B cell (primary cell): ENCODE results near the gene TAOK2. TPM values are rescaled to one million over a fixed set of nuclear protein-coding genes. Genes with fewer than 3 reads are reported as not detected.

Experiments used
- ATAC-seq: fragments of 200-7000 bp; cut with Tn5 transposase; one replicate; pipeline ENCODE4 v1.10.0; 2021; ENCODE audit warnings: low read depth, mild to moderate bottlenecking, moderate number of reproducible peaks, moderate library complexity
- CTCF ChIA-PET: fragments of 350-600 bp; sonication (Branson Sonifier 250); formaldehyde crosslinking; loops from one replicate; lab custom pipeline; 2021; ENCODE audit warnings: antibody characterized with exemption, inconsistent platforms; lab: Charles Lee
- POLR2A ChIA-PET: fragments of 350-600 bp; sonication (Branson Sonifier 250); formaldehyde crosslinking; loops from one replicate; lab custom pipeline; 2021; ENCODE audit warnings: antibody characterized with exemption; lab: Charles Lee
- DNase-seq: peaks from one replicate; pipeline ENCODE4 v3.0.0; 2013
- H2AFZ ChIP-seq: 2 replicates; pipeline ENCODE4 v1.6.1; 2012; ENCODE audit warnings: mild to moderate bottlenecking, low read depth, low read length; ENCODE audit not compliant: insufficient read depth, poor library complexity, severe bottlenecking
- H3K27ac ChIP-seq, 2 donors: 1 replicate in 1 of 2; 2 replicates in 1 of 2; pipeline ENCODE4 v1.5.1; 2012 to 2013; ENCODE audit warnings: low read length in 2 of 2, mild to moderate bottlenecking in 2 of 2, moderate library complexity in 1 of 2
- H3K27me3 ChIP-seq, 4 experiments: fragments of 200-600 bp in 1 of 4; sonication (generic) in 1 of 4; replicated peaks in 1 of 4; 1 replicate in 2 of 4; 2 replicates in 2 of 4; pipeline versions ENCODE4 v1.6.1 to v1.7.0; 2013 to 2016; ENCODE audit warnings: low read length in 3 of 4, mild to moderate bottlenecking in 2 of 4, mixed read lengths in 1 of 4, moderate library complexity in 1 of 4; ENCODE audit not compliant: insufficient read depth in 4 of 4, control insufficient read depth in 3 of 4; ENCODE audit errors: control extremely low read depth in 1 of 4
- H3K36me3 ChIP-seq, 2 experiments: replicated peaks in 1 of 2; 1 replicate in 1 of 2; 2 replicates in 1 of 2; pipeline versions ENCODE4 v1.6.1 to v1.7.1; 2013; ENCODE audit warnings: low read length in 1 of 2; ENCODE audit not compliant: insufficient read depth in 2 of 2, control insufficient read depth in 1 of 2; ENCODE audit errors: control extremely low read depth in 1 of 2, extremely low read depth in 1 of 2
- H3K4me1 ChIP-seq, 2 donors: fragments of 200-600 bp in 1 of 2; sonication (generic) in 1 of 2; 1 replicate in 1 of 2; 2 replicates in 1 of 2; pipeline versions ENCODE4 v1.5.1 to v1.6.1; 2013 to 2017; ENCODE audit warnings: low read length in 2 of 2; ENCODE audit not compliant: control insufficient read depth in 2 of 2, insufficient read depth in 2 of 2
- H3K4me2 ChIP-seq: replicated peaks from 2 replicates; pipeline ENCODE3; 2012; ENCODE audit warnings: mild to moderate bottlenecking, low read depth, low read length; ENCODE audit not compliant: poor library complexity, severe bottlenecking
- H3K4me3 ChIP-seq, 5 experiments: fragments of 200-600 bp in 1 of 5; sonication (generic) in 1 of 5; 1 replicate in 3 of 5; 2 replicates in 2 of 5; pipeline versions ENCODE4 v1.5.1 to v1.7.0; 2011 to 2016; ENCODE audit warnings: low read length in 4 of 5, mild to moderate bottlenecking in 4 of 5, low read depth in 2 of 5, control low read depth in 1 of 5, moderate library complexity in 1 of 5; ENCODE audit not compliant: insufficient read depth in 1 of 5; ENCODE audit errors: control extremely low read depth in 1 of 5, extremely low read depth in 1 of 5
- H3K79me2 ChIP-seq: fragments of 200-600 bp; sonication (generic); one replicate; pipeline ENCODE4 v1.6.0; 2016; ENCODE audit warnings: low read length; ENCODE audit not compliant: control insufficient read depth, insufficient read depth
- H3K9ac ChIP-seq: fragments of 200-600 bp; sonication (generic); 2 replicates; pipeline ENCODE4 v1.6.1; 2017; ENCODE audit warnings: mild to moderate bottlenecking, low read length, moderate library complexity
- H3K9me3 ChIP-seq, 3 donors: one replicate each; pipeline versions ENCODE4 v1.6.1 to v1.7.1; 2013; ENCODE audit warnings: low read length in 2 of 3; ENCODE audit not compliant: control insufficient read depth in 2 of 3, insufficient read depth in 1 of 3; ENCODE audit errors: control extremely low read depth in 1 of 3
- H4K20me1 ChIP-seq: 2 replicates; pipeline ENCODE4 v1.6.0; 2012; ENCODE audit warnings: mild to moderate bottlenecking, low read length; ENCODE audit not compliant: insufficient read depth, control insufficient read depth, poor library complexity, severe bottlenecking
- H3K27ac Mint-ChIP-seq: one replicate; pipeline ENCODE4 v1.8.0; 2021; ENCODE audit warnings: mixed read lengths
- H3K27me3 Mint-ChIP-seq: one replicate; pipeline ENCODE4 v1.8.0; 2021; ENCODE audit warnings: mixed read lengths
- H3K4me1 Mint-ChIP-seq: one replicate; pipeline ENCODE4 v1.8.0; 2021; ENCODE audit warnings: mixed read lengths
- H3K4me3 Mint-ChIP-seq: one replicate; pipeline ENCODE4 v1.8.0; 2021; ENCODE audit warnings: mixed read lengths
- H3K9me3 Mint-ChIP-seq: one replicate; pipeline ENCODE4 v1.8.0; 2022; ENCODE audit warnings: mixed read lengths; ENCODE audit not compliant: insufficient read depth
- CTCF ChIP-seq: fragments of 200-600 bp; IDR thresholded peaks from one replicate; pipeline ENCODE4 v1.8.0; 2022; ENCODE audit warnings: antibody characterized with exemption, mild to moderate bottlenecking
- EZH2 ChIP-seq: IDR thresholded peaks from 2 replicates; pipeline ENCODE4 v1.6.1; 2012; ENCODE audit warnings: borderline replicate concordance, low read depth, mild to moderate bottlenecking, moderate library complexity, low read length; ENCODE audit not compliant: insufficient read depth, poor library complexity, severe bottlenecking
- WGBS: methylation state at CpG from one replicate; pipeline ENCODE4 v1.1.5; 2013; ENCODE audit warnings: missing lambda C conversion rate; ENCODE audit not compliant: insufficient coverage; 5-methylcytosine and 5-hydroxymethylcytosine counted together
- intact Hi-C: fragments of 100-400 bp; cut with micrococcal nuclease; formaldehyde crosslinking; loops from one replicate; pipeline ENCODE4 v1.10.0; 2022
- polyA plus RNA-seq: library from polyadenylated mRNA; depleted of rRNA; stranded (reverse); fragments of >200 nt; gene quantifications from 2 replicates; pipeline ENCODE4 v1.2.3, GENCODE V29; 2012
- total RNA-seq, 2 donors: library from RNA; stranded (reverse); fragments of 120-200 nt in 1 of 2; gene quantifications; 1 replicate in 1 of 2; 2 replicates in 1 of 2; pipeline versions ENCODE4 v1.2.3 to v1.2.4, GENCODE V29; 2013 to 2022

TAOK2 gene
- total and polyA plus RNA-seq, 2 donors (not counting 1 experiment from before 2014, with no cell fraction given): 30.3 to 50.8 TPM

- under 1% methylated on average over 53 of the region's 53 CpGs for WGBS
- ChIA-PET POLR2A (interaction anchor here (0.5 to 1.2 kb wide), 3 partner anchors 22 to 484 kb away, joined by 4 to 9 read pairs (median 8); partner anchors contain the start of gene TAOK2), CTCF (interaction anchor here (1.0 to 1.4 kb wide), 2 partner anchors 10 to 699 kb away, joined by 3 to 4 read pairs; no protein-coding TSS in a partner anchor)
- no peaks in the 10 kb centered on the region for H3K9me3 Mint-ChIP-seq
- peak within 1 kb of the TSS; percentile 94 for H3K27ac Mint-ChIP-seq
- Histone ChIP-seq H4K20me1 (peaks cover 5% of the 10 kb centered on the region), H3K4me2 (peak within 1 kb of the TSS; percentile 83), H3K36me3 (peaks cover 0 to 38% of the 10 kb centered on the region in 2 experiments), H3K79me2 (peaks cover 13% of the 10 kb centered on the region), H3K4me3 (peak within 1 kb of the TSS; percentile 89 to 100 (median 98)), H3K4me1 (peaks cover 15 to 22% of the 10 kb centered on the region in 2 donors), H2AFZ (peak within 1 kb of the TSS; percentile 96), H3K9ac (peak within 1 kb of the TSS; percentile 97), H3K27ac (peak within 1 kb of the TSS; percentile 94 to 97), H3K27me3 (no peaks in the 10 kb centered on the region), H3K9me3 (no peaks in the 10 kb centered on the region)
- peaks cover 43% of the 10 kb centered on the region for H3K4me1 Mint-ChIP-seq
- peak within 1 kb of the TSS; percentile 98 for H3K4me3 Mint-ChIP-seq
- intact Hi-C loops: loop anchor here (2.0 to 5.0 kb wide), 2 partner anchors 69 to 662 kb away; partner anchors contain the start of genes ALDOA and FBRS
- TF ChIP-seq CTCF (no peak), EZH2 (no peak)
- ATAC-seq: peak; percentile 54
- H3K27me3 Mint-ChIP-seq: no peaks in the 10 kb centered on the region
- peak; percentile 93 for DNase-seq
Observed at GRCh38 chr16:29995324-29995910, 21.7 kb downstream of the TAOK2 start, which contains the start of gene HIRIP3. HIRIP3 (minus strand) TSS chr16:29995617; CDS start chr16:29995605, 12 bp downstream.
